WTC11 (cell line): ENCODE data around the gene RFC1. TPM values are rescaled to one million over a fixed set of nuclear protein-coding genes. Genes with fewer than 3 reads are reported as not detected.
"Not testable (repeated sequence)": the region's sequence is repeated elsewhere in the genome, so short reads cannot be mapped to it uniquely, and the experiment has no call there.

Experiments
- ATAC-seq: fragments of 200-7000 bp; cut with Tn5 transposase; 2 replicates; pipeline ENCODE4 v1.10.0; 2021; ENCODE audit warnings: mild to moderate bottlenecking, moderate library complexity
- CTCF ChIA-PET: fragments of 300-600 bp; sonication (Branson Sonifier 250); formaldehyde crosslinking; loops from one replicate; lab custom pipeline; 2021; ENCODE audit warnings: antibody characterized with exemption; lab: Charles Lee
- POLR2A ChIA-PET: fragments of 350-600 bp; sonication (Branson Sonifier 250); formaldehyde crosslinking; loops from one replicate; lab custom pipeline; 2021; ENCODE audit warnings: antibody characterized with exemption; lab: Charles Lee
- DNase-seq: peaks from one replicate; pipeline ENCODE4 v3.0.0; 2021; ENCODE audit warnings: low spot score
- H3K27ac Mint-ChIP-seq: 2 replicates; pipeline ENCODE4 v1.8.0; 2021; ENCODE audit warnings: mixed read lengths
- H3K27me3 Mint-ChIP-seq: 2 replicates; pipeline ENCODE4 v1.8.0; 2021; ENCODE audit warnings: low read depth, mild to moderate bottlenecking, moderate library complexity, mixed read lengths
- H3K36me3 Mint-ChIP-seq: 2 replicates; pipeline ENCODE4 v1.8.0; 2021; ENCODE audit warnings: mixed read lengths
- H3K4me1 Mint-ChIP-seq: 2 replicates; pipeline ENCODE4 v1.8.0; 2022; ENCODE audit warnings: mixed read lengths
- H3K4me3 Mint-ChIP-seq: 2 replicates; pipeline ENCODE4 v1.8.0; 2021; ENCODE audit warnings: mild to moderate bottlenecking, moderate library complexity, mixed read lengths
- H3K9me3 Mint-ChIP-seq: 2 replicates; pipeline ENCODE4 v1.8.0; 2021; ENCODE audit warnings: mixed read lengths
- ATF1 ChIP-seq: sonication (generic); formaldehyde crosslinking; IDR thresholded peaks from 2 replicates; pipeline ENCODE4 v1.8.1; 2023; ENCODE audit warnings: mild to moderate bottlenecking, moderate library complexity, missing genetic modification reagents
- ESRRA ChIP-seq: sonication (generic); formaldehyde crosslinking; IDR thresholded peaks from 2 replicates; pipeline ENCODE4 v1.8.1; 2022; ENCODE audit warnings: mild to moderate bottlenecking, missing genetic modification reagents, borderline replicate concordance
- ETV6 ChIP-seq: sonication (generic); formaldehyde crosslinking; IDR thresholded peaks from 2 replicates; pipeline ENCODE4 v1.8.1; 2022; ENCODE audit warnings: mild to moderate bottlenecking, missing genetic modification reagents
- GABPB1 ChIP-seq: sonication (generic); formaldehyde crosslinking; IDR thresholded peaks from 2 replicates; pipeline ENCODE4 v1.8.1; 2023; ENCODE audit warnings: mild to moderate bottlenecking, missing genetic modification reagents
- IRF2 ChIP-seq: sonication (generic); formaldehyde crosslinking; IDR thresholded peaks from 2 replicates; pipeline ENCODE4 v1.8.0; 2022; ENCODE audit warnings: low read depth, missing genetic modification reagents, borderline replicate concordance
- JUN ChIP-seq: sonication (generic); formaldehyde crosslinking; IDR thresholded peaks from 2 replicates; pipeline ENCODE4 v1.8.0; 2023; ENCODE audit warnings: mild to moderate bottlenecking, missing genetic modification reagents
- OVOL2 ChIP-seq: fragments of 250-450 bp; sonication (Bioruptor Pico); IDR thresholded peaks from 2 replicates; pipeline ENCODE4 v1.9.0; 2021; ENCODE audit warnings: mild to moderate bottlenecking, borderline replicate concordance
- RELA ChIP-seq: sonication (generic); formaldehyde crosslinking; IDR thresholded peaks from 2 replicates; pipeline ENCODE4 v1.8.1; 2022; ENCODE audit warnings: missing genetic modification reagents, mild to moderate bottlenecking, borderline replicate concordance
- SMAD3 ChIP-seq: sonication (generic); formaldehyde crosslinking; IDR thresholded peaks from 2 replicates; pipeline ENCODE4 v1.8.0; 2022; ENCODE audit warnings: missing genetic modification reagents, mild to moderate bottlenecking, borderline replicate concordance
- SOX15 ChIP-seq: fragments of 250-450 bp; sonication (Bioruptor Pico); IDR thresholded peaks from 2 replicates; pipeline ENCODE4 v1.9.0; 2021; ENCODE audit warnings: mild to moderate bottlenecking
- ZNF121 ChIP-seq: sonication (generic); formaldehyde crosslinking; IDR thresholded peaks from 2 replicates; pipeline ENCODE4 v1.8.0; 2023; ENCODE audit warnings: missing genetic modification reagents
- ZNF138 ChIP-seq: sonication (generic); formaldehyde crosslinking; conservative IDR thresholded peaks from 2 replicates; pipeline ENCODE4 v1.8.1; 2022; ENCODE audit warnings: mild to moderate bottlenecking, moderate library complexity, missing genetic modification reagents
- ZNF416 ChIP-seq: fragments of 250-450 bp; sonication (Bioruptor Pico); IDR thresholded peaks from 2 replicates; pipeline ENCODE4 v1.9.0; 2021; ENCODE audit warnings: mild to moderate bottlenecking, inconsistent platforms
- total RNA-seq: library from RNA; stranded (reverse); gene quantifications from 3 replicates; pipeline ENCODE4 v1.2.3, GENCODE V29; 2021
- TF ChIP-seq, protein P1 (sequence below): sonication (generic); formaldehyde crosslinking; IDR thresholded peaks from 2 replicates; pipeline ENCODE4 v1.8.0; 2022; ENCODE audit warnings: mild to moderate bottlenecking, missing genetic modification reagents
- TF ChIP-seq, protein P2 (sequence below): fragments of 250-450 bp; sonication (Bioruptor Pico); IDR thresholded peaks from 2 replicates; pipeline ENCODE4 v1.9.0; 2021; ENCODE audit warnings: mild to moderate bottlenecking
- TF ChIP-seq, protein P3 (sequence below): sonication (generic); formaldehyde crosslinking; IDR thresholded peaks from 2 replicates; pipeline ENCODE4 v1.8.1; 2023; ENCODE audit warnings: mild to moderate bottlenecking, moderate library complexity, missing genetic modification reagents
- TF ChIP-seq, protein P4 (sequence below): fragments of 250-450 bp; sonication (Bioruptor Pico); IDR thresholded peaks from 2 replicates; pipeline ENCODE4 v1.9.0; 2021; ENCODE audit warnings: mild to moderate bottlenecking
- TF ChIP-seq, protein P5 (sequence below): sonication (generic); formaldehyde crosslinking; IDR thresholded peaks from 2 replicates; pipeline ENCODE4 v1.8.1; 2022; ENCODE audit warnings: mild to moderate bottlenecking, missing genetic modification reagents, moderate library complexity, borderline replicate concordance

RFC1 gene
- total RNA-seq, 1 experiment from 2014 or later = 59.4 TPM

DNA sequence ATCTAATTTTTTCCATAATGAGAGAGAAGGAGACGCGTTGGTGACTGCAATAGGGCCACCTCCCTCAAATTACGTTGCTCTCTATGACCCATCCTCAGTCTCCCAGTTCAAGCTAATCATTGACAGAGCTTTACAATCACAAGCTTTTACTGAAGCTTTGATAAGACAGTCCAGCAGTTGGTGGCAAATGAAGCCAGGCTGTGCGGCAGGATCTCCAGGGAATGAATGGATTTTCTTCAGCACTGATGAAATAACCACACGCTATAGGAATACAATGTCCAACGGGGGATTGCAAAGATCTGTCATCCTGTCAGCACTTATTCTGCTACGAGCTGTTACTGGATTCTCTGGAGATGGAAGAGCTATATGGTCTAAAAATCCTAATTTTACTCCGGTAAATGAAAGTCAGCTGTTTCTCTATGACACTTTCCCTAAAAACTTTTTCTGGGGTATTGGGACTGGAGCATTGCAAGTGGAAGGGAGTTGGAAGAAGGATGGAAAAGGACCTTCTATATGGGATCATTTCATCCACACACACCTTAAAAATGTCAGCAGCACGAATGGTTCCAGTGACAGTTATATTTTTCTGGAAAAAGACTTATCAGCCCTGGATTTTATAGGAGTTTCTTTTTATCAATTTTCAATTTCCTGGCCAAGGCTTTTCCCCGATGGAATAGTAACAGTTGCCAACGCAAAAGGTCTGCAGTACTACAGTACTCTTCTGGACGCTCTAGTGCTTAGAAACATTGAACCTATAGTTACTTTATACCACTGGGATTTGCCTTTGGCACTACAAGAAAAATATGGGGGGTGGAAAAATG is 40.8 kb upstream of the RFC1 start, which contains the start of gene KLB:
KLB (plus strand) TSS at position 168 of the 821 bp plus-strand sequence; CDS start at position 188, 20 bp downstream.
- Mint-ChIP-seq H3K4me1 (no peaks in the 10 kb centered on the region), H3K27ac (no peak within 1 kb of the TSS), H3K9me3 (no peaks in the 10 kb centered on the region), H3K27me3 (no peaks in the 10 kb centered on the region), H3K36me3 (no peaks in the 10 kb centered on the region), H3K4me3 (no peak within 1 kb of the TSS)
- DNase-seq (no peak), ATAC-seq (no peak)
- peak; percentile 88 for TF ChIP-seq GABPB1 (CRISPR knock-in tag)
- no peak for TF ChIP-seq RELA (CRISPR knock-in tag)
- TF ChIP-seq, protein P1, sequence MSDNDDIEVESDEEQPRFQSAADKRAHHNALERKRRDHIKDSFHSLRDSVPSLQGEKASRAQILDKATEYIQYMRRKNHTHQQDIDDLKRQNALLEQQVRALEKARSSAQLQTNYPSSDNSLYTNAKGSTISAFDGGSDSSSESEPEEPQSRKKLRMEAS (CRISPR knock-in tag) = no peak
- TF ChIP-seq IRF2 (CRISPR knock-in tag) = no peak
- CTCF ChIA-PET = no interaction called here
- POLR2A ChIA-PET = no interaction called here

DNA sequence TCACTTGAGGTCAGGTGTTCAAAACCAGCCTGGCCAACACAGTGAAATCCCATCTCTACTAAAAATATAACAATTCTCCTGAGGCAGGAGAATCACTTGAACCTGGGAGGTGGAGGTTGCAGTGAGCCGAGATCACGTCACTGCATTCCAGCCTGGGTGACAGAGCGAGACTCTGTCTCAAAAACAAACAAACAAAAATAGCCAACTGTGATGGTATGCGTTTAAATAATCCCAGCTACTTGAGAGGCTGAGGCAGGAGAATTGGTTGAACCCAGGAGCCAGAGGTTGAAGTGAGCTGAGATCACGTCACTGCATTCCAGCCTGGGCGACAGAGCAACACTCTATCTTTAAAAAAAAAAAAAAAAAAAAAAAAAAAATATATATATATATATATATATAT is 35.5 kb upstream of the RFC1 start:
- ATAC-seq, DNase-seq, H3K27me3 Mint-ChIP-seq, H3K36me3 Mint-ChIP-seq, H3K4me3 Mint-ChIP-seq, H3K4me1 Mint-ChIP-seq, H3K9me3 Mint-ChIP-seq, POLR2A ChIA-PET, CTCF ChIA-PET, H3K27ac Mint-ChIP-seq: not testable (repeated sequence)

DNA sequence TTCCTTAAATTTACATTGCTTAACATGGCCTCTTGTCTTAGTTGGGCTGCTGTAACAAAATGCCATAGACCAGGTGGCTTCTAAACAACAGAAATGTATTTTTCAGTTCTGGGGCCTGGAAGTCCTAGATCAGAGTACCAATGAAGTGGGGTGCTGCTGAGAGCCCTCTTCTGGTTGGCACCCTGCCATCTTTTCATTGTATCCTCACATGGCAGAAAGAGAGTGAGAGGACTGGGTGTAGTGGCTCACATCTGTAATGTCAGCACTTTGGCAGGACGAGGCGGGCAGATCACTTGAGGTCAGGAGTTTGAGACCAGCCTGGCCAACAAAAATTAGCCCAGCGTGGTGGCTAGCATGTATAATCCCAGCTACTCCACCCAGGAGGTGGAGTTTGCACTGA is 28.5 kb upstream of the RFC1 start:
- Mint-ChIP-seq H3K4me1 (no peaks in the 10 kb centered on the region), H3K4me3 (no peak overlapping the region), H3K36me3 (no peaks in the 10 kb centered on the region)
- DNase-seq = no peak
- TF ChIP-seq ESRRA (CRISPR knock-in tag) (no peak), ETV6 (CRISPR knock-in tag) (no peak), SOX15 (CRISPR knock-in tag) (no peak), ZNF416 (CRISPR knock-in tag) (no peak), SMAD3 (CRISPR knock-in tag) (no peak), JUN (CRISPR knock-in tag) (no peak)
- TF ChIP-seq, protein P2, sequence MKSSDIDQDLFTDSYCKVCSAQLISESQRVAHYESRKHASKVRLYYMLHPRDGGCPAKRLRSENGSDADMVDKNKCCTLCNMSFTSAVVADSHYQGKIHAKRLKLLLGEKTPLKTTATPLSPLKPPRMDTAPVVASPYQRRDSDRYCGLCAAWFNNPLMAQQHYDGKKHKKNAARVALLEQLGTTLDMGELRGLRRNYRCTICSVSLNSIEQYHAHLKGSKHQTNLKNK (CRISPR knock-in tag) = no peak
- TF ChIP-seq, protein P3, sequence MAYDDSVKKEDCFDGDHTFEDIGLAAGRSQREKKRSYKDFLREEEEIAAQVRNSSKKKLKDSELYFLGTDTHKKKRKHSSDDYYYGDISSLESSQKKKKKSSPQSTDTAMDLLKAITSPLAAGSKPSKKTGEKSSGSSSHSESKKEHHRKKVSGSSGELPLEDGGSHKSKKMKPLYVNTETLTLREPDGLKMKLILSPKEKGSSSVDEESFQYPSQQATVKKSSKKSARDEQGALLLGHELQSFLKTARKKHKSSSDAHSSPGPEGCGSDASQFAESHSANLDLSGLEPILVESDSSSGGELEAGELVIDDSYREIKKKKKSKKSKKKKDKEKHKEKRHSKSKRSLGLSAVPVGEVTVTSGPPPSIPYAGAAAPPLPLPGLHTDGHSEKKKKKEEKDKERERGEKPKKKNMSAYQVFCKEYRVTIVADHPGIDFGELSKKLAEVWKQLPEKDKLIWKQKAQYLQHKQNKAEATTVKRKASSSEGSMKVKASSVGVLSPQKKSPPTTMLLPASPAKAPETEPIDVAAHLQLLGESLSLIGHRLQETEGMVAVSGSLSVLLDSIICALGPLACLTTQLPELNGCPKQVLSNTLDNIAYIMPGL (CRISPR knock-in tag) = no peak
- TF ChIP-seq, all 79 proteins: peak for 0
- Mint-ChIP-seq H3K9me3 (0 out of 2 replicates have a peak, but pooled peaks cover 4% of the 10 kb centered on the region), H3K27me3 (no peaks in the 10 kb centered on the region), H3K27ac (no peak overlapping the region)
- no peak for ATAC-seq
- ChIA-PET POLR2A (no interaction called here), CTCF (interaction anchor here (0.6 kb wide), 1 partner anchor 36 kb away, joined by 3 read pairs; no protein-coding TSS in a partner anchor)

DNA sequence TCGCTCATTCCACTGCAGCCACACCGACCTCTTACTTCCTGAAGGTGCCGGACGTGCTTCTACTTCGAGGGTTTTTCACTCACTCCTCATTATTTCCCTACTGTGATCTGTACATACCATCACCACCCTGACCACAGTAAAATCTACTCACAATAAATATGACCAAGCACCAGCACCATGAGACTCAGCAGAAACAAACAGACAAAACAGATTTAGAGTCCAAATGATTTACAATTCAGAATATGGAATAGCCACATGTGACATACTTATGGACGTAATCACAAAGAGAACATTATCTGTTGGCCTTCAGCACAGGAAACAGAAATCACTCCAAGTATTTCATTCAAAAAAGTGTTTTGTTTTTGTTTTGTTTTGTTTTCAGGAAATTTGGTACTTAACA is 24.4 kb upstream of the RFC1 start:
- POLR2A ChIA-PET = no interaction called here
- no peak for ATAC-seq
- Mint-ChIP-seq H3K36me3 (no peaks in the 10 kb centered on the region), H3K27ac (no peak overlapping the region), H3K4me3 (no peak overlapping the region), H3K4me1 (no peaks in the 10 kb centered on the region), H3K9me3 (0 out of 2 replicates have a peak, but pooled peaks cover 4% of the 10 kb centered on the region), H3K27me3 (no peaks in the 10 kb centered on the region)
- no peak for DNase-seq
- CTCF ChIA-PET = no interaction called here
- TF ChIP-seq ATF1 (CRISPR knock-in tag) = no peak
- TF ChIP-seq ZNF121 (CRISPR knock-in tag) = no peak
- TF ChIP-seq, protein P4, sequence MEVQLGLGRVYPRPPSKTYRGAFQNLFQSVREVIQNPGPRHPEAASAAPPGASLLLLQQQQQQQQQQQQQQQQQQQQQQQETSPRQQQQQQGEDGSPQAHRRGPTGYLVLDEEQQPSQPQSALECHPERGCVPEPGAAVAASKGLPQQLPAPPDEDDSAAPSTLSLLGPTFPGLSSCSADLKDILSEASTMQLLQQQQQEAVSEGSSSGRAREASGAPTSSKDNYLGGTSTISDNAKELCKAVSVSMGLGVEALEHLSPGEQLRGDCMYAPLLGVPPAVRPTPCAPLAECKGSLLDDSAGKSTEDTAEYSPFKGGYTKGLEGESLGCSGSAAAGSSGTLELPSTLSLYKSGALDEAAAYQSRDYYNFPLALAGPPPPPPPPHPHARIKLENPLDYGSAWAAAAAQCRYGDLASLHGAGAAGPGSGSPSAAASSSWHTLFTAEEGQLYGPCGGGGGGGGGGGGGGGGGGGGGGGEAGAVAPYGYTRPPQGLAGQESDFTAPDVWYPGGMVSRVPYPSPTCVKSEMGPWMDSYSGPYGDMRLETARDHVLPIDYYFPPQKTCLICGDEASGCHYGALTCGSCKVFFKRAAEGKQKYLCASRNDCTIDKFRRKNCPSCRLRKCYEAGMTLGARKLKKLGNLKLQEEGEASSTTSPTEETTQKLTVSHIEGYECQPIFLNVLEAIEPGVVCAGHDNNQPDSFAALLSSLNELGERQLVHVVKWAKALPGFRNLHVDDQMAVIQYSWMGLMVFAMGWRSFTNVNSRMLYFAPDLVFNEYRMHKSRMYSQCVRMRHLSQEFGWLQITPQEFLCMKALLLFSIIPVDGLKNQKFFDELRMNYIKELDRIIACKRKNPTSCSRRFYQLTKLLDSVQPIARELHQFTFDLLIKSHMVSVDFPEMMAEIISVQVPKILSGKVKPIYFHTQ (CRISPR knock-in tag) = no peak
- TF ChIP-seq OVOL2 (CRISPR knock-in tag) = no peak
- TF ChIP-seq, protein P5, sequence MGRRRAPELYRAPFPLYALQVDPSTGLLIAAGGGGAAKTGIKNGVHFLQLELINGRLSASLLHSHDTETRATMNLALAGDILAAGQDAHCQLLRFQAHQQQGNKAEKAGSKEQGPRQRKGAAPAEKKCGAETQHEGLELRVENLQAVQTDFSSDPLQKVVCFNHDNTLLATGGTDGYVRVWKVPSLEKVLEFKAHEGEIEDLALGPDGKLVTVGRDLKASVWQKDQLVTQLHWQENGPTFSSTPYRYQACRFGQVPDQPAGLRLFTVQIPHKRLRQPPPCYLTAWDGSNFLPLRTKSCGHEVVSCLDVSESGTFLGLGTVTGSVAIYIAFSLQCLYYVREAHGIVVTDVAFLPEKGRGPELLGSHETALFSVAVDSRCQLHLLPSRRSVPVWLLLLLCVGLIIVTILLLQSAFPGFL (CRISPR knock-in tag) = no peak
- TF ChIP-seq ZNF138 (CRISPR knock-in tag) = no peak
